IMR-90 (cell line): ENCODE results near the gene NOP14.
A peak's percentile ranks its signal among the peaks of the same experiment; 100 is the strongest.

Experiments used
- BHLHE40 ChIP-seq: fragments of 150-350 bp; IDR thresholded peaks from 2 replicates; pipeline ENCODE4 v1.6.1; 2016; ENCODE audit warnings: mild to moderate bottlenecking, low read depth, low read length
- CEBPB ChIP-seq: IDR thresholded peaks from 2 replicates; pipeline ENCODE4 v1.6.1; 2012; ENCODE audit warnings: low read depth, low read length, improper control_type of control experiment
- CHD1 ChIP-seq: IDR thresholded peaks from 2 replicates; pipeline ENCODE4 v1.6.1; 2012; ENCODE audit warnings: low read depth, low read length, improper control_type of control experiment
- CTCF ChIP-seq: conservative IDR thresholded peaks from 2 replicates; pipeline ENCODE4 v1.5.1; 2012; ENCODE audit warnings: mild to moderate bottlenecking, low read depth, low read length, improper control_type of control experiment
- ELK1 ChIP-seq: fragments of 150-350 bp; IDR thresholded peaks from 2 replicates; pipeline ENCODE4 v1.6.1; 2016; ENCODE audit warnings: low read depth, mild to moderate bottlenecking, low read length, moderate library complexity, borderline replicate concordance
- FOS ChIP-seq: fragments of 150-350 bp; IDR thresholded peaks from 2 replicates; pipeline ENCODE4 v1.6.1; 2016; ENCODE audit warnings: low read depth, low read length
- MAZ ChIP-seq: IDR thresholded peaks from 2 replicates; pipeline ENCODE4 v1.6.1; 2012; ENCODE audit warnings: low read depth, mild to moderate bottlenecking, low read length, improper control_type of control experiment, moderate library complexity, borderline replicate concordance
- MXI1 ChIP-seq: IDR thresholded peaks from 2 replicates; pipeline ENCODE4 v1.6.1; 2012; ENCODE audit warnings: low read depth, mild to moderate bottlenecking, low read length, moderate library complexity, borderline replicate concordance
- NFE2L2 ChIP-seq: fragments of 150-350 bp; IDR thresholded peaks from 2 replicates; pipeline ENCODE4 v1.6.1; 2016; ENCODE audit warnings: low read depth, mild to moderate bottlenecking, low read length
- POLR2A ChIP-seq: IDR thresholded peaks from 2 replicates; pipeline ENCODE4 v1.6.1; 2012; ENCODE audit warnings: mild to moderate bottlenecking, low read depth, low read length
- RAD21 ChIP-seq: IDR thresholded peaks from 2 replicates; pipeline ENCODE4 v1.6.1; 2012; ENCODE audit warnings: low read length, improper control_type of control experiment
- RCOR1 ChIP-seq: IDR thresholded peaks from 2 replicates; pipeline ENCODE4 v1.6.1; 2012; ENCODE audit warnings: mild to moderate bottlenecking, low read length, improper control_type of control experiment; ENCODE audit not compliant: insufficient replicate concordance
- RFX5 ChIP-seq: IDR thresholded peaks from 2 replicates; pipeline ENCODE4 v1.8.0; 2012; ENCODE audit warnings: low read depth, mild to moderate bottlenecking, low read length, moderate library complexity
- SMC3 ChIP-seq: fragments of 150-350 bp; IDR thresholded peaks from 2 replicates; pipeline ENCODE4 v1.6.1; 2016; ENCODE audit warnings: low read depth, mild to moderate bottlenecking, antibody characterized with exemption, low read length, moderate library complexity

- TF ChIP-seq CTCF (no peak), POLR2A (no peak), NFE2L2 (no peak), MAZ (no peak), CEBPB (peak; percentile 86), ELK1 (no peak), SMC3 (no peak), FOS (peak; percentile 29; the same call in 1 of the 2 replicates), RAD21 (no peak), RCOR1 (no peak), BHLHE40 (no peak), RFX5 (no peak), CHD1 (no peak), MXI1 (no peak)
These were observed 47.8 kb upstream of the NOP14 start for GRCh38 chr4:3010998-3011397.
